ENCODE measurements around the gene RNF182. TPM values are rescaled to one million over a fixed set of nuclear protein-coding genes. Genes with fewer than 3 reads are reported as not detected.
A peak's percentile ranks its signal among the peaks of the same experiment; 100 is the strongest.
"Not testable (repeated sequence)": the region's sequence is repeated elsewhere in the genome, so short reads cannot be mapped to it uniquely, and the experiment has no call there.

RNF182 gene
- total RNA-seq, result 1 to 10 TPM in 1 of 2 donors, not detected in 1; 3.2 TPM

GRCh38 chr6:13924949-13925881, at the start of gene RNF182:
TSS of gene RNF182 (plus strand) at chr6:13924952. CDS start at chr6:13977120, 52,168 bp downstream.
- no peaks in the 10 kb centered on the region for H3K9me3 ChIP-seq
- DNase-seq (ENCODE audit: low spot score), result no peak
- WGBS, result 5% methylated on average over 29 of the region's 65 CpGs
- H3K36me3 ChIP-seq, result no peaks in the 10 kb centered on the region
- intact Hi-C loops (cut with DNase I), result no loop called here
- TF ChIP-seq POLR2A (IDR thresholded peaks at IDR 0.05), result no peak
- no peak for TF ChIP-seq POLR2AphosphoS5 (IDR thresholded peaks at IDR 0.05)
- no peak for TF ChIP-seq CTCF (IDR thresholded peaks at IDR 0.05)
- H3K4me1 ChIP-seq (replicated peaks), result peaks cover 6% of the 10 kb centered on the region
- H3K27ac ChIP-seq, result no peak within 1 kb of the TSS
- H3K27me3 ChIP-seq (replicated peaks; ENCODE audit: insufficient read depth), result peaks cover 4% of the 10 kb centered on the region
- peak within 1 kb of the TSS; percentile 26 to 36 for H3K4me3 ChIP-seq

GRCh38 chr6:13877051-13877450, 47.7 kb upstream of the RNF182 start:
- DNase-seq (ENCODE audit: low spot score), result no peak
- Histone ChIP-seq H3K27me3 (replicated peaks; ENCODE audit: insufficient read depth) (no peaks in the 10 kb centered on the region), H3K9me3 (no peaks in the 10 kb centered on the region), H3K27ac (no peak overlapping the region), H3K4me3 (no peak overlapping the region), H3K36me3 (no peaks in the 10 kb centered on the region), H3K4me1 (replicated peaks) (no peaks in the 10 kb centered on the region)
- intact Hi-C loops (cut with DNase I), result no loop called here
- TF ChIP-seq POLR2AphosphoS5 (IDR thresholded peaks at IDR 0.05) (no peak), POLR2A (IDR thresholded peaks at IDR 0.05) (no peak), CTCF (IDR thresholded peaks at IDR 0.05) (no peak)

GRCh38 chr6:13880061-13880663, 44.6 kb upstream of the RNF182 start:
- H3K36me3 ChIP-seq; H3K9me3 ChIP-seq; H3K4me3 ChIP-seq; intact Hi-C loops (cut with DNase I); DNase-seq (ENCODE audit: low spot score); H3K27me3 ChIP-seq (replicated peaks; ENCODE audit: insufficient read depth); H3K27ac ChIP-seq; H3K4me1 ChIP-seq (replicated peaks): not testable (repeated sequence)
- 80% methylated on average over 12 of the region's 12 CpGs for WGBS

GRCh38 chr6:13881621-13882165, 43.1 kb upstream of the RNF182 start:
- Histone ChIP-seq H3K27ac (no peak overlapping the region), H3K27me3 (replicated peaks; ENCODE audit: insufficient read depth) (no peaks in the 10 kb centered on the region), H3K9me3 (no peaks in the 10 kb centered on the region), H3K4me3 (no peak overlapping the region), H3K36me3 (no peaks in the 10 kb centered on the region), H3K4me1 (replicated peaks) (no peaks in the 10 kb centered on the region)
- DNase-seq (ENCODE audit: low spot score), result no peak
- 69% methylated on average over 9 of the region's 9 CpGs for WGBS
- TF ChIP-seq POLR2AphosphoS5 (IDR thresholded peaks at IDR 0.05) (no peak), POLR2A (IDR thresholded peaks at IDR 0.05) (no peak), CTCF (IDR thresholded peaks at IDR 0.05) (no peak)
- intact Hi-C loops (cut with DNase I), result no loop called here

GRCh38 chr6:13883966-13884365, 40.8 kb upstream of the RNF182 start:
- TF ChIP-seq POLR2AphosphoS5 (IDR thresholded peaks at IDR 0.05), result no peak
- Histone ChIP-seq H3K36me3 (no peaks in the 10 kb centered on the region), H3K27me3 (replicated peaks; ENCODE audit: insufficient read depth) (no peaks in the 10 kb centered on the region), H3K9me3 (no peaks in the 10 kb centered on the region), H3K27ac (no peak overlapping the region), H3K4me1 (replicated peaks) (no peaks in the 10 kb centered on the region), H3K4me3 (no peak overlapping the region)
- intact Hi-C loops (cut with DNase I), result no loop called here
- DNase-seq (ENCODE audit: low spot score), result no peak

Measured in prostate gland (tissue), 2 donors.